Heart left ventricle (tissue), 13 donors: Measurements from ENCODE around the gene ZGPAT.

ENCODE experiments used
- POLR2A ChIP-seq, 2 donors: fragments of 450-650 bp; IDR thresholded peaks; one replicate each; pipeline ENCODE4 v1.6.1; 2017; ENCODE audit warnings: antibody characterized with exemption in 2 of 2, mild to moderate bottlenecking in 2 of 2, moderate library complexity in 2 of 2
- TF ChIP-seq, protein P1 (sequence below), 12 donors: fragments of 200-600 bp; sonication (generic) in 4 of 12; IDR thresholded peaks; one replicate each; pipeline versions ENCODE4 v1.5.0 to v1.8.0; 2018 to 2022; ENCODE audit warnings: antibody characterized with exemption in 12 of 12, mild to moderate bottlenecking in 5 of 12
- donor health status: ischemic (EF 13 %, LVEDD 7.1; RV severe dilation, severe dysfunction).
- donor health status: DM: no; HTN: yes; CAD: no.
- donor health status: DM: no; HTN: no; CAD: no.
- donor health status: ischemic (EF 25% LVEDD 6.9; RV normal size, moderate dysfunction).
- donor health status: ischemic (EF 25% LVEDD 5.7; RV mildly dilated, moderate dysfunction).
- donor health status: ischemic (EF 35%, LVEDD 5.7; RV mildly dilated, moderate dysfunction).
- donor health status: nonischemic (EF 11% LVEDD 7.7; RV severe dilation, severe dysfunction).
- donor health status: DM: yes; HTN: yes; CAD: no.
- donor health status: PGD.
- donor health status: ischemic (EF 29% LVEDD 5.4; RV normal size, mild dysfunction).
- donor health status: nonischemic (EF 23%, LVEDD 6.1; RV moderate dilation, normal function).

- TF ChIP-seq, protein P1, sequence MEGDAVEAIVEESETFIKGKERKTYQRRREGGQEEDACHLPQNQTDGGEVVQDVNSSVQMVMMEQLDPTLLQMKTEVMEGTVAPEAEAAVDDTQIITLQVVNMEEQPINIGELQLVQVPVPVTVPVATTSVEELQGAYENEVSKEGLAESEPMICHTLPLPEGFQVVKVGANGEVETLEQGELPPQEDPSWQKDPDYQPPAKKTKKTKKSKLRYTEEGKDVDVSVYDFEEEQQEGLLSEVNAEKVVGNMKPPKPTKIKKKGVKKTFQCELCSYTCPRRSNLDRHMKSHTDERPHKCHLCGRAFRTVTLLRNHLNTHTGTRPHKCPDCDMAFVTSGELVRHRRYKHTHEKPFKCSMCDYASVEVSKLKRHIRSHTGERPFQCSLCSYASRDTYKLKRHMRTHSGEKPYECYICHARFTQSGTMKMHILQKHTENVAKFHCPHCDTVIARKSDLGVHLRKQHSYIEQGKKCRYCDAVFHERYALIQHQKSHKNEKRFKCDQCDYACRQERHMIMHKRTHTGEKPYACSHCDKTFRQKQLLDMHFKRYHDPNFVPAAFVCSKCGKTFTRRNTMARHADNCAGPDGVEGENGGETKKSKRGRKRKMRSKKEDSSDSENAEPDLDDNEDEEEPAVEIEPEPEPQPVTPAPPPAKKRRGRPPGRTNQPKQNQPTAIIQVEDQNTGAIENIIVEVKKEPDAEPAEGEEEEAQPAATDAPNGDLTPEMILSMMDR (IDR thresholded peaks at IDR 0.05) = no peak
- TF ChIP-seq POLR2A (IDR thresholded peaks at IDR 0.05) = no peak
Observed at GRCh38 chr20:63748070-63748933, 40.5 kb downstream of the ZGPAT start.
